Measurements from ENCODE around the gene MYO18B. TPM values are rescaled to one million over a fixed set of nuclear protein-coding genes. Genes with fewer than 3 reads are reported as not detected.

The MYO18B gene
- total RNA-seq, 1 experiment from 2014 or later: not detected

DNA sequence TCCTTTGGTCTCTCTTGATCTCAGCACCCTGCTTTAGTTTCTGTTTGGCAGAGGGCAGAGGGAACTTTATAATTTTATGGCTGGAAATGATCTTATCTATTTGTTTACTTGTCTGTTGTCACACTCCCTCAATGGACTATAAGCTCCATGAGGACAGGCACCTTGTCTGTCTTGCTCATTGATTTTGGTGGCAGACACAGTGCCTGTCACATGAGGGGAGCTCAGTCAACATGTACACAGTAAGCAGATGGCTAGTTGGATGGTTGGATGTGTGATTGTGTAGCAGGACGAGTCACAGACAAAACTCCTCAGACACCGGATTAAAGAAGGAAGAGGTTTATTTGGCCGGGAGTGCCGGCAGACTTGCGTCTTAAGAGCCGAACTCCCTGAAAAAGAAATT, 80.4 kb downstream of the MYO18B start:
- DNase-seq (ENCODE audit: low spot score): no peak

- DNase-seq (ENCODE audit: low spot score): no peak
Measured at GRCh38 chr22:25823276-25823675, 81.3 kb downstream of the MYO18B start.

DNA sequence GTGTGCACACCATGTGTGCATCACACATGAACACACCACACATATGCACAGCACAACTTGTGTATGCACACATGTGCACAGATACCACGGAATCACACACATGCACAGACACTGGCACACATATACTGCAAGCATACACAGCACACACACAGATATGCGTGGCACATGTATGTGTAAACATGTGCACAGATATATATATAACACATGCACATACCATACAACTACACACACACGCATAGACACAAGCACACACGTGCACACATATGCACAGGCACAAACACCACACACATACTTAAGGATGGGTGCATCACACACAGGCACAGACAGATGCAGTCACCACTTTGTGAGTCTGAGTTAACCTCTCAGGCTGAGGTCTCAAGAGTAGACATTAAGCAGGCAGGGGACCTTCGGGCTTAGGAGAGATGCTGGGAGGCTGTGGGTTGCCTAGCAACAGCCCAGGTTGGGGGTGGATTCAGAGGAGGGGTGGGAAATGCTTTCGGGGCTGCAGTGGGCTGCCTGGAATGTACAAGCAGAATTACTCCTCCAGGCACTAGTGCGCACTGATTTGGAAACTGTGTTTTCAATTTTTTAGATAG, 82.9 kb downstream of the MYO18B start:
- DNase-seq (ENCODE audit: low spot score): no peak

DNA sequence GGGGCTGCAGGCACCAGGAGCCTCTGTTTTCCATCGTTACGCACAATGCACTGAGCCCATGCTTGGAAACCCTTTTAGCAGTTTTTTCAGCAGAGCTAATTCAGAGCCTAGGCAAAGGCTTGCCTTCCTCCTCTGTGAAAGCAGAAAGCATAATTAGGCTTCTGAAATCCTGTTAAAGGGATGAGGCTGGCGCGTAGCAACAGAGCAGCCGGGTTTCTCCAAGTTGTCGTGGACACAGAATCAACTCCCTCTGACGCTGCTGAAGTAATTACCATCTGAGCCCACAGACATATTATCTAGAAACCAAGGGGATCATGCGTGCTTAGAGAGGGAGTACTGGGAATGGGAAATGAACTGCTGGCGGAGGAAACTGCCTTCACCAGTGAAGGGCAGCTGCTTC, 85.4 kb downstream of the MYO18B start:
- no peak for DNase-seq (ENCODE audit: low spot score)

GRCh38 chr22:25828422-25828821, 86.4 kb downstream of the MYO18B start:
- no peak for DNase-seq (ENCODE audit: low spot score)

DNA sequence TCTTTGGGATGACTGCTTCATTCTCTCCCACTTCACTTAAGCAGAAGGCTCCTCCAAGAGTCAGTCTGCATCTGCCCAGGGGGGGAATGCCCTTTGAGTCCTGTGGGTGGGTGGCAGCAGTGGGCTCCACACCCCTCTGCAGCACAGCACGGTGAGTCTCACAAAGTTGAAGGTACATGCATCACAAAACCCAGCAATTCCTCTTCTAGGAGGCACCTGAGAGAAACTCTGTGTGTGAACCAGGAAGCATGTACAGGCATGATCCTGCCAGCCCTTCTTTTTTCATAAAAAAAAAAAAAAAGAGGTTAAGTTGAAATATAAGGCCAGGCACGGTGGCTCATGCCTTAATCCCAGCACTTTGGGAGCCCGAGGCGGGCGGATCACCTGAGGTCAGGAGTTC, 87.2 kb downstream of the MYO18B start:
- no peak for DNase-seq (ENCODE audit: low spot score)

GRCh38 chr22:25829808-25830777, 88.1 kb downstream of the MYO18B start:
- peak; percentile 9 for DNase-seq (ENCODE audit: low spot score)

DNA sequence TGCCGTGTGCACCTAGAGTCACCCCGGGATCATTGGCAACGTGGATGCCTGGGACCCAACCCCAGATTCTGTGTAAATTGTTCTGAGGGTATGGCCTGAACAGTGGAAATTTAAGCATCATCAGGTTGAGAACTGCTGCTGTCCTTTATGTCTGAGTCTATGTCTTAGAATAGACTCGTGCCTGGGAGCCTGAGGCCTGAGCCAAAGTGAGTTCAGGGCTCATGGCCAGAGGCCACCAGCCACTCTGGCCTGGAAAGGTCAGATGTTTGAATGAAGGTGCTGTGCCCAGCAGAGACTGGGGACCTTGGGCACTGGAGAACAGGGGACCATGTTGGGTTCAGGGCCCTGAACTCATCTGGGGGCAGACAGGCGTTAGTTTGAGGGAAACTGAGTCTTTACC, 91.1 kb downstream of the MYO18B start:
- DNase-seq (ENCODE audit: low spot score): no peak

GRCh38 chr22:25833676-25834075, 91.7 kb downstream of the MYO18B start:
- DNase-seq (ENCODE audit: low spot score): no peak

DNA sequence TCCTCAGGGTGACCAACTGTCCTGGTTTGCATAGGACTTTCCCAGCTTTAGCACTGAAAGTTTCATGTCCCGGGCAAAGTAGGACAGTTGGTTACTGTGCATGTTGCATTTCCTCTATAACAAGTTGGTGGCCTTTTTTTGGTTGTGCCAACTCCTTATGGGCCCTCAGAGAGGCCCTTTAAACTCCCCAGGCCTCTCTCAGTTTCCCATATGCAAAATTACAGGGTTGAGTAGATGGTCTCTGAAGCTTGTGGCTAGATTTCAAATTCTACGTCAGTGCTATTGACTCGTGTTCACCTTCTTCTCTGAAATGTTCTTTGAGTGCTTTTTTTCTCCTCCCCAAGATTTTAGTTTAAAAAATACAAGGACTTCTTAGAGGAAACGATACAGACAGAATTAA, 92.5 kb downstream of the MYO18B start:
- no peak for DNase-seq (ENCODE audit: low spot score)

DNA sequence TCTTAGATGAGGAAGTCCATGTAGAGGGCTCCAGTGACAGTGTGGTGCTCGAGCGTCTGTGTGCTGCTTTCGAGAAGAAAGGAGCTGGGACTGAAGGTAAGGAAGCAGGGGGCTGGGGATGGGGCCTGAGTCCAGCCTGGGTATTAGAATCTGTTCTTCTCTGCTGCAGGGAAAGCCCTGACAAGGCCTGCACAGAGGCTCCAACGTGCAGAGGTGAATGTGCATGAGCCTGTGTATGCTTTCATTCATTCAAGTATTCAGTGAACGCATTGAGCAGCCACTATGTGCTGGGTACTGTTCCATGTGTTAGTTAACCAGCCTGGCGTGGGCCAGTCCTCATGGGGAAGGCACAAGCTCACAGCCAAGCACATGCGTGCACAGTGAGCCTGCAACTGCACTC, 93.4 kb downstream of the MYO18B start:
- DNase-seq (ENCODE audit: low spot score): no peak

DNA sequence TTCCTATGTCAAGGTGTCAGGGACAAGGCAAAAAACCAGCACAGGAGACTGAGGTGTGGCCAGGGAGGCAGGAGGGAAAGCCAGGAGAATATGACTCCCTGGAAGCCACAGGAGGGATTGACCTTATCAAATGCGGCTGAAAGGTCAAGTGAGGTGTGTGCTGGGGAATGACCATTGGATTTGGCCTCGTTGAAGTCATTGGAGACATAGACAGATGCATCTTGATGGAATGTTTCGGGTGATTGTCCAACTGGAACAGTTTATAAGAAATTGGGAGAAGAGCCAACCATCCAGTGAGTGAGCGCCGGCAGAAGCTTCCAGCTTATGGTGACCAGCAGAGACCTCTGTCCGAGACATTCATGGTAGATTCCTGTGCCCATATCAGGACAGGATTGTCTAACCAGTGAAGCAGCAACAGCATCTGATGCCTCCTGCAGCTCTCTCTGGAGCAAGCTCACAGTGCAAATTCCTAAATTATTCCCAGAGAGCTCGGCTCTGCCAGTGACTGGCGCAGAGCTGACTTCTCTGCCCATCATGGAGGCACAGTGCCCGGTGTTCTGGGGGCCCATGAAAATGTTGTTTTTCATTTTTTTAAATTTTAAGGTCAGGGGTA, 95.4 kb downstream of the MYO18B start:
- DNase-seq (ENCODE audit: low spot score): no peak

DNA sequence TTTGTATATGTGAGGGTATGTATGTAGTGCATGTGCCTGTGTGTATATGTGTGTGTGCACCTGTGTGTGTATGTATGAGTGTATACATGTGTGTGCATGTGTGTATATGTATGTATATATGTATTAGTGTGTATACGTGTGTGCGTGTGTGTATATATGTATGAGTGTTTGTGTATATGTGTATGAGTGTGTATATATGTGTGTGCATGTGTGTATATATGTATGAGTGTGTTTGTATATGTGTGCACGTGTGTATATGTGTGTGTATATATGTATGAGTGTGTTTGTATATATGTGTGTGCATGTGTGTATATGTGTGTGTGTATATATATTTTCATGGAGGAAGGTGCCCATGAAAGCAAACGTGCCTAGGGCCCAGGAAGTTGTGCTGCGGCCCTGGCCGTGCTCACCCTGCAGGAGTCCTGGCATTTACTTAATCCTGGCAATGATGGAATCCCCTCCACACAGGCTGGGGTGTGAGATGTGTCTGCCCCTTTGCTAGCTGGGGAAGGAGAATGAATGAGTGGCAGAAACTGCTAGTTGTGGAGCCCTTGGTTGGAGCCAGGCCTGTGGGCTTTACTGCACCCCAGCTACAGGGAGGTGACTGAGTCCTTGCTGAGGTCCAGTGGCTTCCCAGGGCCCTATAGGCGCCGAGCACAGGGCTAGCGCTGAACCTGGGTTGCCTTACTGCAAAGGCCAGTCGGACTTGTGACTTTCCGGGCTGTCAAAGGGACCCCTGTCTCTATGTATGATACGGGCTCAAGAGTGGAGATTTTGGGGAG, 97.2 kb downstream of the MYO18B start:
- no peak for DNase-seq (ENCODE audit: low spot score)

DNA sequence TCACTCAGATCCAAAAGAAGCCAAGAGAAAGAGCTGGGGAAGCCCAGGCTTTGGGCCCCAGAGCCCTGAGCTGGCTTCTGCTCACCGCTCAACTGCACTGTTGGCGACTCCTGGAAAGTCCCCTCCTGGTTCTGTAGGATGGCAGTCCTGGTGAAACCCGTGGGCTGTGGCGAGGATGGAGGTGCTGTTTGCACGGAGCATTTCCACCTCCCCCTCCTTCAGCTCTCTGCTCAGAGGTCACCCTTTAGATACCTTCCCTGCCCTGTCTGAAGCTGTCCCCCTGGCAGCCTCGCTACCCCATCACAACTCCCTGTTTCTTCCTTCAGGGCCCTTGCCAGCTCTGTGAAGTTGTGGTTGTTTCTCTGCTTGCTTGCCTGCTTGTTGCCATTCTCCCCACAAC, 97.8 kb downstream of the MYO18B start:
- DNase-seq (ENCODE audit: low spot score): no peak

GRCh38 chr22:25840167-25840566, 98.2 kb downstream of the MYO18B start:
- DNase-seq (ENCODE audit: low spot score): no peak

DNA sequence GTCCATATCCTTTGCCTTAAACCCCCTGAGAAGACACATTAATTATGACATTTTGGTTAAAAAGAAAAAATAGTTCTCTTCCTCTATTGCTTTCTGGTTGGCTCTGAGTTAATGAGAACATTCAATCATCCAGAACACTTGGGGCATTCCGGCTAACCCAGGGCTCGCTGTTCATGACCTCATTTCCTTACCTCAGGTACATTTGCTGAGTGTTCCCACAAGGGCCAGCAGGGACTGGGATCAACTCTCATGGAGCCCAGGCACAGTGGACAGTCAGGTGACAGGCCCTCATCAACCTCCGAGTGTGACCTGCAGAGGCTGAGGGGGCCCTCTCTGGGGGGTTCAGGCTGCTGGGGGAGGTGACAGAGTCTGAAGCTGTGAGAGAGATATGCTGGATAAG, 98.9 kb downstream of the MYO18B start:
- DNase-seq (ENCODE audit: low spot score): no peak

GRCh38 chr22:25841775-25842174, 99.8 kb downstream of the MYO18B start:
- DNase-seq (ENCODE audit: low spot score): no peak

DNA sequence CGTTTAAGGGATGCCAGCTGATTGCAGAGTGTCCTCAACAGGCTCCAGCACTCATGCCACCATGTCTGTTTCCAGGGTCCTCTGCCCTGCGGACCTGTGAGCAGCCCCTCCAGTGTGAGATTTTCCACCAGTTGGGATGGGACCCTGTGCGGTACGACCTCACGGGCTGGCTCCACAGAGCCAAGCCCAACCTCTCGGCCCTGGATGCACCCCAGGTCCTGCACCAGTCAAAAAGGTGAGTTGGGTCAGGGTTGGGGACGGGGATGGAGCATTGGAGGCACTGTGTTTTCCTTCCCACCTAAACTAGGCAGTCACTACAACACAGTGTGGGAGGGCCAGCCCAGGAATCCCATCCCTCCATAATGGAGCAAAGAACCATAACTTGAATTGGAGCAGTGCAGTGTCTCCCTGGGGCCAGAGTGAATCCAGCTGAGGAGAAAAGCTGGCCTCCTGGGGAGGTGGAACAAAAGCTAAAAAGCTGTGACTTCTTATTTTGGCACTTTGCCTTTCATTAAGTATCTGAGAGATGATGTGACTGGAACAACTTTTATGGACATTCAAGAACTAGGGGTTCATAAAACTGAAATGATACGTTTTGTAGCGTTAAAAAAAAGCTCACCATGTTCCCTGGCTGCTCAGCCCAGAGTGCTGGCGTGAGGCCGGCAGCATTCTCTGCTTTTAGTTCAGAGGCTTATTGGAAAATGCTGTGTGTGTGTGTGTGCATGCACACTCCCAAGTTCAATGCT, 101.8 kb downstream of the MYO18B start:
- DNase-seq (ENCODE audit: low spot score): no peak

DNA sequence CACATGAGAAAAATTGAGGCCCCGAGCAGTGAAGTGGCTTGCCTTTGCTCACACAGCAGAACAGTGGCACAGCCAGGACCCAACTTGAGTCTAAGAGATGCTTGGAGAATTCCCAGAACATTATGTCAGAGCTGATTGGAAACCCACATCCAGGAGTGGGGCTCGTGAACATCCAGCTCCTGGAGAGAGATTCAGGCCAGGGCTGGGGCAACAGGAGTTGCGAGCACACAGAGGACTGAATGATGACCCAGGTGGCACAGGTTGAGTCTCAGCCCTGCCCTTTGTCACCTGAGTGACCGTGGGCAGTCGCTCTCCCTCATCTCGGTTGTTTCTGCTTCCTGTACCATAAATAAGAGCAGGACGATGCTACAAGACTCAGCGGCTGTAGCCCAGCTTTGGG, 102.6 kb downstream of the MYO18B start:
- no peak for DNase-seq (ENCODE audit: low spot score)

DNA sequence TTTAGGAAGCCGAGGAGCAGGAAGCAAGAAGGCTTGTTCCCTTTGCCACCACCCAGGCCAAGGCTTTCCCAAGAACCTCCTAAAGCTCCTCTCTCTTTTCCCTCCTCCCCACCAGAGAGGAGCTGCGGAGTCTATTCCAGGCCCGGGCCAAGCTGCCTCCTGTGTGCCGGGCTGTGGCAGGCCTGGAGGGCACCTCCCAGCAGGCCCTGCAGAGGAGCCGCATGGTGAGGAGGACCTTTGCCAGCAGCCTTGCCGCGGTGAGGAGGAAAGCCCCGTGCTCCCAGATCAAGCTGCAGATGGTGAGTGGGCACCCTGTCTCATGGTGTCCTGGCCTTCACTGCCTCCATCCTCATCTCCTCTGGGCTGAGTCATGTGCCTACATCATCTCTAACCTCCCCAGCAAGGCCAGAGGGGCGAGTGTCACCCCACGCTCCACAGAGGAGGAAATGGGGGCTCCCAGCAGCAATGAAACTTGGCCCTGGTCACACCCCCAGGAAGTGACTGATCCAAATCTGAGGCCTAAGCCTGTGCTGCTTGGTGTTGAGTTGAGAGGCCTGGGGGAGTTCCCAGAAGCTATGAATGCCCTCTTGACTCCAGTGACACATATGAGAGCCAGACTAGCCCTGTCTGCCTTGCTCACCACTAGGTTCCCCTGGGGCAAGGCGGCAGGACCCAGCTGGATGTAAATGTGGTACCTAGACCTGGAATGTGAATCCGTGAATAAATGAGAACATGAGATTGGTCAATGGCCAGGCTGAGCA, 104.2 kb downstream of the MYO18B start:
- DNase-seq (ENCODE audit: low spot score): peak; percentile 6

GRCh38 chr22:25847451-25847850, 105.5 kb downstream of the MYO18B start:
- no peak for DNase-seq (ENCODE audit: low spot score)
